Activated CD4-positive, CD25-positive, alpha-beta regulatory T cell treated with anti-CD3 and anti-CD28 coated beads, Interleukin-2, amount 50 U/mL, for 24 hours (primary cell): ENCODE measurements around the gene CHRNA4.
"Not testable (repeated sequence)": the region's sequence is repeated elsewhere in the genome, so short reads cannot be mapped to it uniquely, and the experiment has no call there.

ENCODE experiments used
- ATAC-seq, 2 donors: fragments of 150-1000 bp; cut with Tn5 transposase; one replicate each; pipeline ENCODE4 v1.10.0; 2021; ENCODE audit warnings: mild to moderate bottlenecking in 1 of 2, moderate library complexity in 1 of 2

Gene CHRNA4

GRCh38 chr20:63306673-63307537, 54.2 kb downstream of the CHRNA4 start:
- ATAC-seq: no peak

DNA sequence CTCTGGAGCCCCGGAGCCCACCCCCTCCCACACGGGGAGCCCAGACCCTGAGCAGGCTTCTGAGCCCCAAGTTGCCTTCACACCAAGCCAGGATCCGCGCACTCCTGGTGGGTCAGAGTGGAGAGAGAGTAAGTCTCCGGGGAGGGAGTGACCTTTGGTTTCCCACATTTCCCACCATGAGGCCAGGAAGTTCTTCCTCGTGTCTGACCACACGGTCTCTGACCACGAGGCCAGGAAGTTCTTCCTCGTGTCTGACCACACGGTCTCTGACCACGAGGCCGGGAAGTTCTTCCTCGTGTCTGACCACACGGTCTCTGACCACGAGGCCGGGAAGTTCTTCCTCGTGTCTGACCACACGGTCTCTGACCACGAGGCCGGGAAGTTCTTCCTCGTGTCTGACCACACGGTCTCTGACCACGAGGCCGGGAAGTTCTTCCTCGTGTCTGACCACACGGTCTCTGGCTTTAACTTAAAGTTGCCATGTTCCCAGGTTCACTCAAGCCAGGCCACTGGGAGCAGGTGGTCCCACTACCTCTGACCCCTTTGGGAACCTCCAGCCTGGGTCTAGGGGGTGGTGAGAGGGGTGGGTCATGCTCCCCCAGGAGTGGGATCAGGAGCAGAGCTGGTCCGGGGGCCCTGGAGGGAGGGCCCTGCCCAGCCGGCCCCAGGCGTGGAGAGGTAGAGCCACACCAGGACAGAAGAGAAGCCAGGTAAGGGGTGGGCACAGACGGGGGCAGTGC, 55.0 kb downstream of the CHRNA4 start:
- not testable (repeated sequence) for ATAC-seq

DNA sequence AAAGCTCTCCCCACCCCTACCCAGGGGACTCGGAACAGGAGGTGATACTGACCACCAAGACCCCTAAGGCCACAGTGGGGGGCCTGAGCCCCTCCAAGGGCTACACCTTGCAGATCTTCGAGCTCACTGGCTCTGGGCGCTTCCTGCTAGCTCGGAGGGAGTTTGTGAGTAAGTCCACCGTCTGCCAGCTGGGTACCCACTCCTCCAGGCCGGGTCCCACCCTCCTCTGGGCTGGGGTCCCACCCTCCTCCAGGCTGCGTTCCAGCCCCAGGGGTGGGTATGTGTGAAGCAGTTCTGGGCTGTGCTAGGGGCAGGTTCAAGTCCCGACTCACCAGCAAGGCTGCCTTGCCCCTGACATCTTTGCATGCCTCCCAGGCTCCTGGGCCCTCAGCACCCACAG, 55.8 kb downstream of the CHRNA4 start:
- ATAC-seq: no peak

DNA sequence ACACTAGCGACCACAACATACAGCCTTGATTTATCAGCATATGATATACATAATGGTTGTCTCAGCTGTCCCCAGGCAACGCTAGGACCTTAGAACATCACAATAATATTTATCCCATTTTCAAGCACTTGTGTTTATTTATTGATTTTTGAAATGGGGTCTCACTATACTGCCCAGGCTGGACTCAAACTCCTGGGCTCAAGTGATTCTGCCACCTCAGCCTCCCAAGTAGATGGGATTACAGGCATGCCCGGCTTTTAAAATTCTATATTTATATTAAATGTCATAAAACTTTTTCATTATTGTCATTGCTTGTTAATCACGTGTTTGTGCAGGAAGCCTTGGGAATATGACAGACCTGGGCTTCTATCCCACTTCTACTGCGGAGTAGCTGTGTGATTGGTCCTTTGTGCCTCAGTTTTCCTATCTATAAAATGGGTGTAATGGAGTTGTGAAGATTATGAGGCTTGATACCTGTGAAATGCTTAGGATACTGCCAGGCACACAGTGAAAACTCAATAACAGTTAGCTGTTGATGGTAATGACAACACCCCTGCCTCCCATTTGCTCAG, 58.0 kb downstream of the CHRNA4 start:
- no peak for ATAC-seq

DNA sequence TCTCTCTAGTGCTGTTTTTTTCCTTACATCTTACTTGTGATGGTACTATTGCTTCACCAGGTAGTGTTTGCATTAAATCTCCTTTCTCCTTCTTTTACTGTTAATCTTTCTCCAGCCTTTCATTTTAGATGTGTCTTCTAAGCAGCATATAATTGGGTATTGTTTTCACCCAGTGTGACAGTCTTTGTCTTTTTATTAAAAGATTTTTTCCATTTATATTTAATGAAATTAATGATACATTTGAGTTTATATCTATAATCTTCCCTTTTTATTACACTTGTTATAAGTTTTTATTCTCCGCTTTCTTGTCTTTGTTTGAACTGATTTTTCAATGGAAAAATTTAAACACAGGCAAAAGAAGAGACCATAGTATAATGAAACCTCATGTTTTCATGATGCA, 59.5 kb downstream of the CHRNA4 start:
- no peak for ATAC-seq

DNA sequence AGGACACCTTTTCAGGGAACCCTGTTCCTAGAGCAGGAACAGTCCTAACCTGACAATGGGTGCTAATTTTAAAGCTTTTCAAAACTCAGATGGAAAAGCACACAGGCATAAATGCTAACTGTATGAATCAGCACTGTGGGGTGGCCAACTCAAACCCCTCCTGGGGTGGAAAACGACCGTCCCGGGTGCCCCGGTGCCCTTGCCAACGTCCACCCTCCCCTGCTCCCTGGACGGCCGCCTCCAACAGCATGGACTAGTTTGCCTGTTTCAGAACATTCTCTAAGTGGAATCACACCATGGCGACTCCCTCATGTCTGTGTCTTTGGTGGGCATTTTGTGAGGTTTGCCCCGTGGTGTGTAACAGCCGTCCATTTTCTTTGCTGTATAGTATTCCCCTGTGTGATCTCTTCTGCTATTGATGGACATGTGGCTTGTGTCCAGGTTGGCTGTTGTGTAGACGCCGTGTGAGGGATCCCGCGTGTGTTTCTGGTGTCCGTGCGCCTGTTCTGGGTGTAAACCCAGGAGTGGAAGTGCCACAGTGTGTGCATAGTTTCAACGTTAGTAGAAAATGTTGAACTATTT, 62.3 kb downstream of the CHRNA4 start:
- ATAC-seq: no peak

GRCh38 chr20:63297796-63298572, 63.2 kb downstream of the CHRNA4 start:
- ATAC-seq: no peak

GRCh38 chr20:63297371-63297781, 63.8 kb downstream of the CHRNA4 start:
- ATAC-seq: no peak

GRCh38 chr20:63296531-63297299, 64.4 kb downstream of the CHRNA4 start:
- ATAC-seq: no peak

GRCh38 chr20:63295846-63296245, 65.3 kb downstream of the CHRNA4 start:
- no peak for ATAC-seq

DNA sequence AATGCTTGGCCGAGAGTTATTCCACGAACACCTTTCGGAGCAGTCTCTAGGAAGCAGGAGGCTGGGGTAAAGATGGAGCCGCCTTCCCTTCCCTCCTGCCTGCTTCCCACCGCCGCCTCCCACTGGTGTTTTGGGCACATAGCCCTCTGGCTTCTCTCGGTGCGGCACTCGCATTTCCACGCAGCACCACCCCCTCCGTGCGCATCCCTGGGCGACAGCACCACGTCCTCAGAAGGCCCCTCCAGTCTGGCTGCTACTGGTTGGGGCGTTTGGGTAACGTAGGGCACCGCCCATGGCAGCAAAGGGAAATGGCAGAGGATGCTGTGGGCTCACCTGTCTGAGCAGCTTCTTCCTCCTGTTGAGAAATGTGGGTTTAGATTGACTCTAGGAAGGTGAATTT, 65.7 kb downstream of the CHRNA4 start:
- no peak for ATAC-seq

- ATAC-seq: no peak
Measured at GRCh38 chr20:63295018-63295417, 66.1 kb downstream of the CHRNA4 start.

DNA sequence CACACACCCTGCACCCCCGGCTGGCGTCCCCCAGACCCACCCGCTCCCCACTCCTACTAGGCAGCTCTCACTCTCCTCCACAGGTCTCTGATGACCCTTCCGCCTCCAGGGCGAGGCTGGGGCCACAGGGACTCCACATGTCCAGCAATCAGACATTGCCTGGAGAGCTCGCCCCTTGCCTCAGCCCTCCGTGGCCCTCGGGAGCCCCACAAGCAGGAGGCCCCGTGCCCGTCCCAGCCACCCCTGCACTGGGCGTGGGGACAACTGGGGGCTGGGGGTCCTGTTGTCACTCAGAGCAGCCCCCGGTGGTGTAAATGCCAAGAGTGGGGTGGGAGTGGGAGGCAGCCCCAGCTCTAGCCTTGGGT, 66.6 kb downstream of the CHRNA4 start:
- ATAC-seq: no peak

GRCh38 chr20:63293871-63294535, 67.1 kb downstream of the CHRNA4 start:
- ATAC-seq: no peak

GRCh38 chr20:63293456-63293855, 67.7 kb downstream of the CHRNA4 start:
- ATAC-seq: no peak
